Stimulated activated naive B cell treated with anti-CD40 and anti-IgM and Interleukin-4, amounts not matched to agents 10 μg/mL and 1 μg/mL and 100 μg/mL, for 72 hours (primary cell): ENCODE data around the gene MPLKIP.
"Not testable (repeated sequence)": the region's sequence is repeated elsewhere in the genome, so short reads cannot be mapped to it uniquely, and the experiment has no call there.

Experiments
- ATAC-seq, 2 donors: fragments of 150-1000 bp; cut with Tn5 transposase; replicated peaks; 2 replicates each; pipeline ENCODE4 v1.10.0; 2021; ENCODE audit warnings: moderate library complexity in 1 of 2
- DNase-seq: peaks from one replicate; pipeline ENCODE4 v3.0.0; 2021
- H3K27ac Mint-ChIP-seq: one replicate; pipeline ENCODE4 v1.8.0; 2022; ENCODE audit warnings: mild to moderate bottlenecking, mixed read lengths
- H3K27me3 Mint-ChIP-seq, 2 donors: one replicate each; pipeline ENCODE4 v1.8.0; 2022; ENCODE audit warnings: mixed read lengths in 2 of 2
- H3K36me3 Mint-ChIP-seq, 2 donors: one replicate each; pipeline ENCODE4 v1.8.0; 2022; ENCODE audit warnings: mixed read lengths in 2 of 2, mild to moderate bottlenecking in 1 of 2
- H3K4me1 Mint-ChIP-seq, 2 donors: one replicate each; pipeline ENCODE4 v1.8.0; 2022; ENCODE audit warnings: mixed read lengths in 2 of 2, mild to moderate bottlenecking in 1 of 2
- H3K4me3 Mint-ChIP-seq, 2 donors: one replicate each; pipeline ENCODE4 v1.8.0; 2022; ENCODE audit warnings: mild to moderate bottlenecking in 2 of 2, mixed read lengths in 2 of 2, moderate library complexity in 1 of 2
- H3K9me3 Mint-ChIP-seq, 2 donors: one replicate each; pipeline ENCODE4 v1.8.0; 2022; ENCODE audit warnings: mixed read lengths in 2 of 2, mild to moderate bottlenecking in 1 of 2

Gene MPLKIP

GRCh38 chr7:40134428-40135316 lies at the start of gene MPLKIP, which contains the start of gene SUGCT:
TSS of gene MPLKIP (minus strand) at chr7:40134622. CDS start at chr7:40134567, 55 bp downstream.
TSS of gene SUGCT (plus strand) at chr7:40135005.
- peak; percentile 82 for DNase-seq
- Mint-ChIP-seq H3K4me1 (peaks cover 5 to 14% of the 10 kb centered on the region in 2 donors), H3K27ac (peak within 1 kb of the TSS; percentile 98), H3K27me3 (peaks cover 3 to 12% of the 10 kb centered on the region in 2 donors), H3K4me3 (peak within 1 kb of the TSS; percentile 91 to 92), H3K9me3 (peaks cover 0 to 4% of the 10 kb centered on the region in 2 donors), H3K36me3 (peaks cover 0 to 4% of the 10 kb centered on the region in 2 donors)
- peak; percentile 88 to 89 for ATAC-seq

- Mint-ChIP-seq H3K27ac (no peak overlapping the region), H3K36me3 (no peaks in the 10 kb centered on the region), H3K4me1 (no peaks in the 10 kb centered on the region), H3K4me3 (no peak overlapping the region), H3K27me3 (no peaks in the 10 kb centered on the region), H3K9me3 (no peaks in the 10 kb centered on the region)
- ATAC-seq = no peak
- DNase-seq = no peak
Measured at GRCh38 chr7:40182452-40182851, 48.0 kb upstream of the MPLKIP start.

- Mint-ChIP-seq H3K9me3 (no peaks in the 10 kb centered on the region), H3K36me3 (no peaks in the 10 kb centered on the region), H3K27ac (no peak overlapping the region), H3K4me3 (no peak overlapping the region), H3K27me3 (peaks cover 8 to 16% of the 10 kb centered on the region in 2 donors), H3K4me1 (no peaks in the 10 kb centered on the region)
- ATAC-seq (no peak), DNase-seq (no peak)
Measured at GRCh38 chr7:40177071-40177470, 42.6 kb upstream of the MPLKIP start.

- ATAC-seq = no peak
- H3K4me1 Mint-ChIP-seq = no peaks in the 10 kb centered on the region
- H3K4me3 Mint-ChIP-seq = no peak overlapping the region
- H3K27ac Mint-ChIP-seq = no peak overlapping the region
- DNase-seq = no peak
- H3K36me3 Mint-ChIP-seq = no peaks in the 10 kb centered on the region
- peaks cover 10 to 16% of the 10 kb centered on the region in 2 donors for H3K27me3 Mint-ChIP-seq
- H3K9me3 Mint-ChIP-seq = no peaks in the 10 kb centered on the region
Measured at GRCh38 chr7:40175725-40176510, 41.5 kb upstream of the MPLKIP start.

- not testable (repeated sequence) for ATAC-seq, H3K36me3 Mint-ChIP-seq, DNase-seq, H3K4me3 Mint-ChIP-seq, H3K9me3 Mint-ChIP-seq, H3K4me1 Mint-ChIP-seq, H3K27ac Mint-ChIP-seq
- peaks cover 10 to 16% of the 10 kb centered on the region in 2 donors for H3K27me3 Mint-ChIP-seq
Measured at GRCh38 chr7:40175256-40175655, 40.8 kb upstream of the MPLKIP start.

GRCh38 chr7:40173121-40173520 lies 38.7 kb upstream of the MPLKIP start:
- ATAC-seq, H3K27ac Mint-ChIP-seq: not testable (repeated sequence)

GRCh38 chr7:40168266-40168665 lies 33.8 kb upstream of the MPLKIP start:
- H3K4me1 Mint-ChIP-seq, DNase-seq, H3K36me3 Mint-ChIP-seq, H3K9me3 Mint-ChIP-seq, ATAC-seq, H3K27me3 Mint-ChIP-seq, H3K27ac Mint-ChIP-seq, H3K4me3 Mint-ChIP-seq: not testable (repeated sequence)

More at GRCh38 chr7:40173121-40173520, 38.7 kb upstream of the MPLKIP start:
- H3K36me3 Mint-ChIP-seq, DNase-seq, H3K4me1 Mint-ChIP-seq, H3K4me3 Mint-ChIP-seq, H3K9me3 Mint-ChIP-seq: not testable (repeated sequence)
- H3K27me3 Mint-ChIP-seq = peaks cover 10 to 16% of the 10 kb centered on the region in 2 donors

- no peak overlapping the region for H3K4me3 Mint-ChIP-seq
Measured at GRCh38 chr7:40167291-40167690, 32.9 kb upstream of the MPLKIP start.

GRCh38 chr7:40165216-40165615 lies 30.8 kb upstream of the MPLKIP start:
- Mint-ChIP-seq H3K9me3 (peaks cover 0 to 2% of the 10 kb centered on the region in 2 donors), H3K27me3 (no peaks in the 10 kb centered on the region), H3K36me3 (no peaks in the 10 kb centered on the region), H3K4me1 (no peaks in the 10 kb centered on the region), H3K4me3 (no peak overlapping the region), H3K27ac (no peak overlapping the region)
- ATAC-seq (no peak), DNase-seq (no peak)

More at GRCh38 chr7:40167291-40167690, 32.9 kb upstream of the MPLKIP start:
- H3K4me1 Mint-ChIP-seq = no peaks in the 10 kb centered on the region
- ATAC-seq (no peak), DNase-seq (no peak)
- no peaks in the 10 kb centered on the region for H3K36me3 Mint-ChIP-seq
- peaks cover 0 to 3% of the 10 kb centered on the region in 2 donors for H3K27me3 Mint-ChIP-seq
- no peak overlapping the region for H3K27ac Mint-ChIP-seq
- peaks cover 0 to 2% of the 10 kb centered on the region in 2 donors for H3K9me3 Mint-ChIP-seq

- H3K36me3 Mint-ChIP-seq = no peaks in the 10 kb centered on the region
- peaks cover 0 to under 1% of the 10 kb centered on the region in 2 donors for H3K9me3 Mint-ChIP-seq
- H3K4me1 Mint-ChIP-seq = no peaks in the 10 kb centered on the region
- ATAC-seq = no peak
- no peak overlapping the region for H3K4me3 Mint-ChIP-seq
- no peak for DNase-seq
- no peaks in the 10 kb centered on the region for H3K27me3 Mint-ChIP-seq
- H3K27ac Mint-ChIP-seq = no peak overlapping the region
Measured at GRCh38 chr7:40162516-40162915, 28.1 kb upstream of the MPLKIP start.

GRCh38 chr7:40156988-40157387 lies 22.6 kb upstream of the MPLKIP start:
- no peak overlapping the region for H3K4me3 Mint-ChIP-seq
- no peaks in the 10 kb centered on the region for H3K4me1 Mint-ChIP-seq

GRCh38 chr7:40151504-40151903 lies 17.1 kb upstream of the MPLKIP start:
- Mint-ChIP-seq H3K4me3 (no peak overlapping the region), H3K4me1 (no peaks in the 10 kb centered on the region), H3K9me3 (no peaks in the 10 kb centered on the region), H3K27me3 (peaks cover 7 to 14% of the 10 kb centered on the region in 2 donors), H3K36me3 (peaks cover 2 to 5% of the 10 kb centered on the region in 2 donors), H3K27ac (no peak overlapping the region)
- ATAC-seq (no peak), DNase-seq (no peak)

More at GRCh38 chr7:40156988-40157387, 22.6 kb upstream of the MPLKIP start:
- no peak overlapping the region for H3K27ac Mint-ChIP-seq
- H3K9me3 Mint-ChIP-seq = no peaks in the 10 kb centered on the region
- H3K36me3 Mint-ChIP-seq = no peaks in the 10 kb centered on the region
- ATAC-seq (no peak), DNase-seq (no peak)
- no peaks in the 10 kb centered on the region for H3K27me3 Mint-ChIP-seq

GRCh38 chr7:40148671-40149070 lies 14.2 kb upstream of the MPLKIP start:
- H3K27ac Mint-ChIP-seq = no peak overlapping the region
- DNase-seq (no peak), ATAC-seq (no peak)
- no peaks in the 10 kb centered on the region for H3K9me3 Mint-ChIP-seq
- no peak overlapping the region for H3K4me3 Mint-ChIP-seq
- peaks cover 8 to 20% of the 10 kb centered on the region in 2 donors for H3K27me3 Mint-ChIP-seq
- no peaks in the 10 kb centered on the region for H3K4me1 Mint-ChIP-seq
- peaks cover 2 to 5% of the 10 kb centered on the region in 2 donors for H3K36me3 Mint-ChIP-seq

GRCh38 chr7:40148247-40148580 lies 13.8 kb upstream of the MPLKIP start:
- H3K27ac Mint-ChIP-seq, DNase-seq, ATAC-seq, H3K4me3 Mint-ChIP-seq, H3K9me3 Mint-ChIP-seq, H3K36me3 Mint-ChIP-seq, H3K4me1 Mint-ChIP-seq: not testable (repeated sequence)
- H3K27me3 Mint-ChIP-seq = peaks cover 13 to 20% of the 10 kb centered on the region in 2 donors
